ENCODE results near the gene PKP1. TPM values are rescaled to one million over a fixed set of nuclear protein-coding genes. Genes with fewer than 3 reads are reported as not detected.

PKP1 gene
- total and polyA plus RNA-seq, 2 donors from 2014 or later = 0.47 to 0.63 TPM

DNA sequence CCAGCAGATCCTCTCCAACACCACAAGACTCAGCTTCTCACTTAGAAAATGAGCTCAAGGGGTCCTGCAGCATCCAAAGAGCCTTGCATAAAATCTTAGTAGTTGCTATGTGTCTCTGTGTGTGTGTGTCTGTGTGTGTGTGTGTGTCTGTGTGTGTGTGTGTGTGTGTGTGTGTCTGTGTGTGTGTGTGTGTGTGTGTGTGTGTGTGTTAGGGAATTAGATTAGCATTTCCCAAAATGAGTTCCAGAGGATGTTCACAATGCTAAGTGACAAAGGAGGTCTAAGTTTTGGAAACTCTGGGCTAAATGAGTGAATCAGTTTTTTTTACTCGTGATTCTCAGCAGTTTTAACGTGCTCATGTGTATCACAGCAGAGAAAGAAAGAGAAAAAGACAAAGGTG is 63.7 kb downstream of the PKP1 start:
- no peaks in the 10 kb centered on the region for H3K9me3 ChIP-seq (ENCODE audit: control insufficient read depth in 2 of 3, insufficient read depth in 1 of 3, low read length in 3 of 3)
- H3K9ac ChIP-seq (ENCODE audit: low read length in 3 of 3) = no peak overlapping the region
- intact Hi-C loops (cut with DNase I) = no loop called here
- no peak for DNase-seq
- H3K4me1 ChIP-seq (ENCODE audit: control insufficient read depth in 2 of 3, insufficient read depth in 2 of 3, low read depth in 1 of 3, low read length in 3 of 3) = no peaks in the 10 kb centered on the region
- no peak overlapping the region for H3K4me3 ChIP-seq (ENCODE audit: low read length in 3 of 3)
- no peak for FAIRE-seq
- no peaks in the 10 kb centered on the region for H3K27me3 ChIP-seq (ENCODE audit: control insufficient read depth, insufficient read depth, low read length)
- no peaks in the 10 kb centered on the region for H3K36me3 ChIP-seq (ENCODE audit: control insufficient read depth in 2 of 3, insufficient read depth in 3 of 3, low read length in 3 of 3)
- TF ChIP-seq, protein P1, sequence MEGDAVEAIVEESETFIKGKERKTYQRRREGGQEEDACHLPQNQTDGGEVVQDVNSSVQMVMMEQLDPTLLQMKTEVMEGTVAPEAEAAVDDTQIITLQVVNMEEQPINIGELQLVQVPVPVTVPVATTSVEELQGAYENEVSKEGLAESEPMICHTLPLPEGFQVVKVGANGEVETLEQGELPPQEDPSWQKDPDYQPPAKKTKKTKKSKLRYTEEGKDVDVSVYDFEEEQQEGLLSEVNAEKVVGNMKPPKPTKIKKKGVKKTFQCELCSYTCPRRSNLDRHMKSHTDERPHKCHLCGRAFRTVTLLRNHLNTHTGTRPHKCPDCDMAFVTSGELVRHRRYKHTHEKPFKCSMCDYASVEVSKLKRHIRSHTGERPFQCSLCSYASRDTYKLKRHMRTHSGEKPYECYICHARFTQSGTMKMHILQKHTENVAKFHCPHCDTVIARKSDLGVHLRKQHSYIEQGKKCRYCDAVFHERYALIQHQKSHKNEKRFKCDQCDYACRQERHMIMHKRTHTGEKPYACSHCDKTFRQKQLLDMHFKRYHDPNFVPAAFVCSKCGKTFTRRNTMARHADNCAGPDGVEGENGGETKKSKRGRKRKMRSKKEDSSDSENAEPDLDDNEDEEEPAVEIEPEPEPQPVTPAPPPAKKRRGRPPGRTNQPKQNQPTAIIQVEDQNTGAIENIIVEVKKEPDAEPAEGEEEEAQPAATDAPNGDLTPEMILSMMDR (IDR thresholded peaks at IDR 0.05; ENCODE audit: borderline replicate concordance, extremely low read depth, insufficient read depth) = no peak
- H3K27ac ChIP-seq (ENCODE audit: low read depth in 2 of 2, low read length in 2 of 2) = no peak overlapping the region

GRCh38 chr1:201347498-201348210 is 64.3 kb downstream of the PKP1 start:
- intact Hi-C loops (cut with DNase I) = no loop called here
- H3K4me1 ChIP-seq (ENCODE audit: control insufficient read depth in 2 of 3, insufficient read depth in 2 of 3, low read depth in 1 of 3, low read length in 3 of 3) = no peaks in the 10 kb centered on the region
- H3K36me3 ChIP-seq (ENCODE audit: control insufficient read depth in 2 of 3, insufficient read depth in 3 of 3, low read length in 3 of 3) = no peaks in the 10 kb centered on the region
- H3K27me3 ChIP-seq (ENCODE audit: control insufficient read depth, insufficient read depth, low read length) = no peaks in the 10 kb centered on the region
- TF ChIP-seq, protein P1 (IDR thresholded peaks at IDR 0.05; ENCODE audit: borderline replicate concordance, extremely low read depth, insufficient read depth) = no peak
- H3K27ac ChIP-seq (ENCODE audit: low read depth in 2 of 2, low read length in 2 of 2) = no peak overlapping the region
- H3K9ac ChIP-seq (ENCODE audit: low read length in 3 of 3) = no peak overlapping the region
- DNase-seq (peak in 1 of 5 donors; percentile 12), FAIRE-seq (no peak)
- H3K9me3 ChIP-seq (ENCODE audit: control insufficient read depth in 2 of 3, insufficient read depth in 1 of 3, low read length in 3 of 3) = no peaks in the 10 kb centered on the region
- H3K4me3 ChIP-seq (ENCODE audit: low read length in 3 of 3) = no peak overlapping the region

DNA sequence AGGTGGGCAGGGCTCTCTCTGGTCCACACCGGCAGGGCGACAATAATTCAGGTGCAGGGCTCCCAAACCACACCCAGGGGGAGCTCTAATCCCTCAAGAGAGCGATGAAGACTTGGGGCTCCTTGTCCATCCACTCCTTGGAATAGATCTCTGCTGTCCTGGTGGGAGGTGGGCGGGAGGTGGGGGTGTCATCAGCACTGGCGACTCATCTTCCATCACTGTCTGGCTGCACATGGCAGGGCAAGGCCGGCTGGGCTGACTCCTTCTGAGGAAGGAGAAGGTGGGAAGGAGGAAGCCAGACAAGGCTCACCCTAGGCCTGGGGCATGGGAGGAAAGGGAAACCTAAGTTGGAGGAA is 64.9 kb downstream of the PKP1 start:
- DNase-seq = peak; percentile 72 to 84 (median 73)
- Histone ChIP-seq H3K27me3 (ENCODE audit: control insufficient read depth, insufficient read depth, low read length) (no peaks in the 10 kb centered on the region), H3K4me1 (ENCODE audit: control insufficient read depth in 2 of 3, insufficient read depth in 2 of 3, low read depth in 1 of 3, low read length in 3 of 3) (no peaks in the 10 kb centered on the region), H3K9me3 (ENCODE audit: control insufficient read depth in 2 of 3, insufficient read depth in 1 of 3, low read length in 3 of 3) (no peaks in the 10 kb centered on the region), H3K36me3 (ENCODE audit: control insufficient read depth in 2 of 3, insufficient read depth in 3 of 3, low read length in 3 of 3) (no peaks in the 10 kb centered on the region), H3K27ac (ENCODE audit: low read depth in 2 of 2, low read length in 2 of 2) (no peak overlapping the region), H3K9ac (ENCODE audit: low read length in 3 of 3) (no peak overlapping the region), H3K4me3 (ENCODE audit: low read length in 3 of 3) (no peak overlapping the region)
- intact Hi-C loops (cut with DNase I) = no loop called here
- TF ChIP-seq, protein P1 (IDR thresholded peaks at IDR 0.05; ENCODE audit: borderline replicate concordance, extremely low read depth, insufficient read depth) = peak; percentile 45
- no peak for FAIRE-seq

- no peak overlapping the region for H3K27ac ChIP-seq (ENCODE audit: low read depth in 2 of 2, low read length in 2 of 2)
- no peak overlapping the region for H3K9ac ChIP-seq (ENCODE audit: low read length in 3 of 3)
- H3K27me3 ChIP-seq (ENCODE audit: control insufficient read depth, insufficient read depth, low read length) = no peaks in the 10 kb centered on the region
- FAIRE-seq (no peak), DNase-seq (no peak)
- intact Hi-C loops (cut with DNase I) = no loop called here
- H3K9me3 ChIP-seq (ENCODE audit: control insufficient read depth in 2 of 3, insufficient read depth in 1 of 3, low read length in 3 of 3) = no peaks in the 10 kb centered on the region
- no peaks in the 10 kb centered on the region for H3K4me1 ChIP-seq (ENCODE audit: control insufficient read depth in 2 of 3, insufficient read depth in 2 of 3, low read depth in 1 of 3, low read length in 3 of 3)
- TF ChIP-seq, protein P1 (IDR thresholded peaks at IDR 0.05; ENCODE audit: borderline replicate concordance, extremely low read depth, insufficient read depth) = no peak
- H3K36me3 ChIP-seq (ENCODE audit: control insufficient read depth in 2 of 3, insufficient read depth in 3 of 3, low read length in 3 of 3) = no peaks in the 10 kb centered on the region
- no peak overlapping the region for H3K4me3 ChIP-seq (ENCODE audit: low read length in 3 of 3)
Observed at GRCh38 chr1:201349092-201349491, 65.8 kb downstream of the PKP1 start.

Measured in kidney (tissue), 14 donors.